Urothelium cell line (cell line): ENCODE measurements around the gene UGT2B7.

ENCODE experiments used
- DNase-seq: peaks from one replicate; pipeline ENCODE4 v3.0.0; 2011; ENCODE audit warnings: low spot score, mixed read lengths
- FAIRE-seq: peaks from 2 replicates; lab custom pipeline; 2011; peaks lifted over from hg19 to GRCh38; lab: Jason Lieb, UNC

The UGT2B7 gene

GRCh38 chr4:69147334-69147733, 51.1 kb downstream of the UGT2B7 start:
- FAIRE-seq = no peak

GRCh38 chr4:69154021-69154420, 57.7 kb downstream of the UGT2B7 start:
- FAIRE-seq (no peak), DNase-seq (no peak)

More at GRCh38 chr4:69147334-69147733, 51.1 kb downstream of the UGT2B7 start:
- DNase-seq = no peak

- DNase-seq (no peak), FAIRE-seq (no peak)
Measured at GRCh38 chr4:69156913-69157312, 60.6 kb downstream of the UGT2B7 start.
